Endothelial cell of umbilical vein (primary cell): ENCODE data around the gene CCAR1.
"Not testable (repeated sequence)": the region's sequence is repeated elsewhere in the genome, so short reads cannot be mapped to it uniquely, and the experiment has no call there.

Experiments used
- GATA2 ChIP-seq: IDR thresholded peaks from 2 replicates; pipeline ENCODE4 v1.7.0; 2011; ENCODE audit warnings: low read depth, mild to moderate bottlenecking, moderate library complexity, mixed read lengths, low read length; ENCODE audit not compliant: insufficient read length, insufficient read depth
- POLR2A ChIP-seq: IDR thresholded peaks from 2 replicates; pipeline ENCODE4 v1.6.1; 2012; ENCODE audit warnings: low read depth, mild to moderate bottlenecking, control low read depth, low read length
- TF ChIP-seq, protein P1 (sequence below), 2 donors: IDR thresholded peaks; 1 replicate in 1 of 2; 2 replicates in 1 of 2; pipeline ENCODE4 v1.5.1; 2011; ENCODE audit warnings: low read length in 2 of 2, mild to moderate bottlenecking in 2 of 2, moderate library complexity in 2 of 2, control low read depth in 1 of 2, inconsistent platforms in 1 of 2, low read depth in 1 of 2; ENCODE audit not compliant: insufficient read depth in 1 of 2; ENCODE audit errors: extremely low read depth in 1 of 2

DNA sequence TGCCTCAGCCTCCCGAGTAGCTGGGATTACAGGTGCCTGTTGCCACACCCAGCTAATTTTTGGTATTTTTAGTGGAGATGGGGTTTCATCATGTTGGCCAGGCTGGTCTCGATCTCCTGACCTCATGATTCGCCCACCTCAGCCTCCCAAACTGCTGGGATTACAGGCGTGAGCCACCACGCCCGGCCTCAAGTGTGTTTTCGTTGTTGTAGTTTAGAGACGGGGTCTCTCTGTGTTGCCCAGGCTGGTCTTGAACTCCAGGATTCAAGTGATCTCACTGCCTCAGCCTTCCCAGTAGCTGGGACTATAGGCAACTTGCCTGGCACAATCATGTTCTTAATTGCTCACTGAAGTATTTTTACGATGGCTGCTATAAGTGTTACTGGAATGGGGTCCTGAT, 89.8 kb downstream of the CCAR1 start:
- TF ChIP-seq, protein P1, sequence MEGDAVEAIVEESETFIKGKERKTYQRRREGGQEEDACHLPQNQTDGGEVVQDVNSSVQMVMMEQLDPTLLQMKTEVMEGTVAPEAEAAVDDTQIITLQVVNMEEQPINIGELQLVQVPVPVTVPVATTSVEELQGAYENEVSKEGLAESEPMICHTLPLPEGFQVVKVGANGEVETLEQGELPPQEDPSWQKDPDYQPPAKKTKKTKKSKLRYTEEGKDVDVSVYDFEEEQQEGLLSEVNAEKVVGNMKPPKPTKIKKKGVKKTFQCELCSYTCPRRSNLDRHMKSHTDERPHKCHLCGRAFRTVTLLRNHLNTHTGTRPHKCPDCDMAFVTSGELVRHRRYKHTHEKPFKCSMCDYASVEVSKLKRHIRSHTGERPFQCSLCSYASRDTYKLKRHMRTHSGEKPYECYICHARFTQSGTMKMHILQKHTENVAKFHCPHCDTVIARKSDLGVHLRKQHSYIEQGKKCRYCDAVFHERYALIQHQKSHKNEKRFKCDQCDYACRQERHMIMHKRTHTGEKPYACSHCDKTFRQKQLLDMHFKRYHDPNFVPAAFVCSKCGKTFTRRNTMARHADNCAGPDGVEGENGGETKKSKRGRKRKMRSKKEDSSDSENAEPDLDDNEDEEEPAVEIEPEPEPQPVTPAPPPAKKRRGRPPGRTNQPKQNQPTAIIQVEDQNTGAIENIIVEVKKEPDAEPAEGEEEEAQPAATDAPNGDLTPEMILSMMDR (IDR thresholded peaks at IDR 0.05; ENCODE audit: extremely low read depth in 1 of 2, insufficient read depth in 1 of 2, low read depth in 1 of 2, low read length in 2 of 2) = not testable (repeated sequence)
- TF ChIP-seq GATA2, POLR2A: not testable (repeated sequence)
